Tibial artery (tissue), 4 donors: ENCODE results near the gene RNF5.
A peak's percentile ranks its signal among the peaks of the same experiment; 100 is the strongest.

Experiments used
- DNase-seq, 2 donors: peaks; one replicate each; pipeline ENCODE4 v3.0.0-alpha.2; 2019
- H3K27ac ChIP-seq, 2 donors: fragments of 200-600 bp; sonication (generic) in 1 of 2; 1 replicate in 1 of 2; 2 replicates in 1 of 2; pipeline ENCODE4 v1.5.1; 2018 to 2019; ENCODE audit warnings: mild to moderate bottlenecking in 1 of 2
- H3K27me3 ChIP-seq, 2 donors: fragments of 200-600 bp; sonication (generic) in 1 of 2; one replicate each; pipeline versions ENCODE4 v1.5.1 to v1.6.0; 2016 to 2019
- H3K36me3 ChIP-seq, 3 donors: fragments of 200-600 bp; sonication (generic) in 2 of 3; one replicate each; pipeline ENCODE4 v1.5.1; 2016 to 2019; ENCODE audit warnings: mild to moderate bottlenecking in 2 of 3
- H3K4me1 ChIP-seq, 4 donors: fragments of 200-600 bp; sonication (generic) in 2 of 4; 1 replicate in 3 of 4; 2 replicates in 1 of 4; pipeline ENCODE4 v1.5.1; 2016 to 2019
- H3K4me3 ChIP-seq, 2 donors: fragments of 200-600 bp; sonication (generic) in 1 of 2; 1 replicate in 1 of 2; 2 replicates in 1 of 2; pipeline ENCODE4 v1.5.1; 2018 to 2019; ENCODE audit warnings: mild to moderate bottlenecking in 2 of 2
- H3K9me3 ChIP-seq, 3 donors: fragments of 200-600 bp; sonication (generic) in 1 of 3; one replicate each; pipeline ENCODE4 v1.5.1; 2016 to 2019
- intact Hi-C: fragments of 100-400 bp; cut with DNase I; formaldehyde crosslinking; loops from one replicate; pipeline ENCODE4 v1.15.0; 2023; ENCODE audit warnings: low total_unique reads
- TF ChIP-seq, protein P1 (sequence below), 2 experiments: fragments of 200-600 bp in 1 of 2; fragments of 450-650 bp in 1 of 2; IDR thresholded peaks; one replicate each; pipeline ENCODE4 v1.5.1; 2017 to 2019; ENCODE audit warnings: antibody characterized with exemption in 2 of 2, mild to moderate bottlenecking in 1 of 2, moderate library complexity in 1 of 2

RNF5 gene

GRCh38 chr6:32222333-32223230 lies 44.4 kb downstream of the RNF5 start:
- DNase-seq, result peak in 1 of 2 donors; percentile 54
- Histone ChIP-seq H3K27ac (no peak overlapping the region), H3K4me3 (no peak overlapping the region), H3K9me3 (no peaks in the 10 kb centered on the region), H3K36me3 (no peaks in the 10 kb centered on the region), H3K4me1 (no peaks in the 10 kb centered on the region), H3K27me3 (peaks cover 0 to 25% of the 10 kb centered on the region in 2 donors)
- intact Hi-C loops, result no loop called here
- TF ChIP-seq, protein P1, sequence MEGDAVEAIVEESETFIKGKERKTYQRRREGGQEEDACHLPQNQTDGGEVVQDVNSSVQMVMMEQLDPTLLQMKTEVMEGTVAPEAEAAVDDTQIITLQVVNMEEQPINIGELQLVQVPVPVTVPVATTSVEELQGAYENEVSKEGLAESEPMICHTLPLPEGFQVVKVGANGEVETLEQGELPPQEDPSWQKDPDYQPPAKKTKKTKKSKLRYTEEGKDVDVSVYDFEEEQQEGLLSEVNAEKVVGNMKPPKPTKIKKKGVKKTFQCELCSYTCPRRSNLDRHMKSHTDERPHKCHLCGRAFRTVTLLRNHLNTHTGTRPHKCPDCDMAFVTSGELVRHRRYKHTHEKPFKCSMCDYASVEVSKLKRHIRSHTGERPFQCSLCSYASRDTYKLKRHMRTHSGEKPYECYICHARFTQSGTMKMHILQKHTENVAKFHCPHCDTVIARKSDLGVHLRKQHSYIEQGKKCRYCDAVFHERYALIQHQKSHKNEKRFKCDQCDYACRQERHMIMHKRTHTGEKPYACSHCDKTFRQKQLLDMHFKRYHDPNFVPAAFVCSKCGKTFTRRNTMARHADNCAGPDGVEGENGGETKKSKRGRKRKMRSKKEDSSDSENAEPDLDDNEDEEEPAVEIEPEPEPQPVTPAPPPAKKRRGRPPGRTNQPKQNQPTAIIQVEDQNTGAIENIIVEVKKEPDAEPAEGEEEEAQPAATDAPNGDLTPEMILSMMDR (IDR thresholded peaks at IDR 0.05), result no peak

- no peak within 1 kb of the TSS for H3K4me3 ChIP-seq
- DNase-seq, result peak in 1 of 2 donors; percentile 51
- no peaks in the 10 kb centered on the region for H3K36me3 ChIP-seq
- TF ChIP-seq, protein P1 (IDR thresholded peaks at IDR 0.05), result no peak
- intact Hi-C loops, result no loop called here
- no peak within 1 kb of the TSS for H3K27ac ChIP-seq
- peaks cover 0 to 25% of the 10 kb centered on the region in 2 donors for H3K27me3 ChIP-seq
- no peaks in the 10 kb centered on the region for H3K9me3 ChIP-seq
- no peaks in the 10 kb centered on the region for H3K4me1 ChIP-seq
These were observed 45.3 kb downstream of the RNF5 start, which contains the start of gene NOTCH4 for GRCh38 chr6:32223258-32224235. NOTCH4 (minus strand) TSS chr6:32224067; CDS start chr6:32223928, 139 bp downstream.

DNA sequence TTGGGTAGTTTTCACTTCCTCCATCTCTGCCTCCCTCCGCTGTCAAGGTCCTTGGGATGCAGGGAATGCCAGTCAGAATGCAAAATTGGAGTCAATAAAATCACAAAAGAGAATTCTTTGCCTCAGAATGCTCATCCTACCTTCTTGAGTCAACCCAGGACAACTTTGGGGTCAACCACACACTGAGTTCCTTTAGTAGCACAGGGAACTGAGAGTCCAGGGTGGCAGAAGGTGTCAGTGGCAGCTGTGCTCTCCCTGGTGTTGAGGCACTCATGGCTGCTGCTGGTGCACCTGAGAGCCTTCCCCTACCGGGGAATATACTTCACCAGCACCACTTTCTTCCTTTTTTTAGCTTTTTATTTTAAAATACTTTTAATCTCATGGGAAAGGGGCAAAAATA lies 46.5 kb downstream of the RNF5 start:
- intact Hi-C loops, result no loop called here
- TF ChIP-seq, protein P1 (IDR thresholded peaks at IDR 0.05), result no peak
- DNase-seq, result peak in 1 of 2 donors; percentile 6
- Histone ChIP-seq H3K27me3 (peaks cover 0 to 23% of the 10 kb centered on the region in 2 donors), H3K27ac (no peak overlapping the region), H3K36me3 (no peaks in the 10 kb centered on the region), H3K9me3 (no peaks in the 10 kb centered on the region), H3K4me1 (no peaks in the 10 kb centered on the region), H3K4me3 (no peak overlapping the region)

DNA sequence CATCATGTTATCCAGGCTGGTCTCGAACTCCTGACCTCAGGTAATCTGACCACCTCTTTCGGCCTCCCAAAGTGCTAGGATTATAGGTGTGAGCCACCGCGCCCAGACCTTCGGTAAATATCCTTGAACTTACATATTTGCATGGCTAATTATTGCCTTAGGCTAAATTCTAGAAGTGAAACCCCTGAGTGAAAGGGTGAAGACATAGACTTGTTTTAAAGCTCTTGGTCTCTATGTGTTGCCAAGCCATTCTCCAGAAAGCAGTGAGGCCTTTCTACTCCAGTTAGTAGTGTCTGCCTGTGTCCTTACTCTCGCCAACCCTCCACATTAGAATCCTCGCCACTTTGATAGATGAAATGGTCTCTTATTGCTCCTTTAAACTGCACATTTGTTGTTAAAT lies 48.2 kb downstream of the RNF5 start:
- no peak overlapping the region for H3K27ac ChIP-seq
- TF ChIP-seq, protein P1 (IDR thresholded peaks at IDR 0.05), result no peak

More for the DNA sequence above, 48.2 kb downstream of the RNF5 start:
- no peaks in the 10 kb centered on the region for H3K4me1 ChIP-seq
- intact Hi-C loops, result no loop called here
- no peaks in the 10 kb centered on the region for H3K9me3 ChIP-seq
- no peak overlapping the region for H3K4me3 ChIP-seq
- H3K36me3 ChIP-seq, result no peaks in the 10 kb centered on the region
- no peak for DNase-seq
- H3K27me3 ChIP-seq, result peaks cover 0 to 13% of the 10 kb centered on the region in 2 donors
